ENCODE results near the gene NANS. TPM values are rescaled to one million over a fixed set of nuclear protein-coding genes. Genes with fewer than 3 reads are reported as not detected.
A peak's percentile ranks its signal among the peaks of the same experiment; 100 is the strongest.

Gene NANS, protein sequence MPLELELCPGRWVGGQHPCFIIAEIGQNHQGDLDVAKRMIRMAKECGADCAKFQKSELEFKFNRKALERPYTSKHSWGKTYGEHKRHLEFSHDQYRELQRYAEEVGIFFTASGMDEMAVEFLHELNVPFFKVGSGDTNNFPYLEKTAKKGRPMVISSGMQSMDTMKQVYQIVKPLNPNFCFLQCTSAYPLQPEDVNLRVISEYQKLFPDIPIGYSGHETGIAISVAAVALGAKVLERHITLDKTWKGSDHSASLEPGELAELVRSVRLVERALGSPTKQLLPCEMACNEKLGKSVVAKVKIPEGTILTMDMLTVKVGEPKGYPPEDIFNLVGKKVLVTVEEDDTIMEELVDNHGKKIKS
- total RNA-seq (2013), result 87.4 TPM
- polyA plus RNA-seq (100 to 1,000 TPM in 1 of 3 donors, 10 to 100 TPM in 2; 41.3 to 109 (median 95.9) TPM), polyA minus RNA-seq (47.4 and 56.1 TPM in 2 replicates), total RNA-seq (59.0 to 108 (median 75.3) reads per million in 11 experiments)

DNA sequence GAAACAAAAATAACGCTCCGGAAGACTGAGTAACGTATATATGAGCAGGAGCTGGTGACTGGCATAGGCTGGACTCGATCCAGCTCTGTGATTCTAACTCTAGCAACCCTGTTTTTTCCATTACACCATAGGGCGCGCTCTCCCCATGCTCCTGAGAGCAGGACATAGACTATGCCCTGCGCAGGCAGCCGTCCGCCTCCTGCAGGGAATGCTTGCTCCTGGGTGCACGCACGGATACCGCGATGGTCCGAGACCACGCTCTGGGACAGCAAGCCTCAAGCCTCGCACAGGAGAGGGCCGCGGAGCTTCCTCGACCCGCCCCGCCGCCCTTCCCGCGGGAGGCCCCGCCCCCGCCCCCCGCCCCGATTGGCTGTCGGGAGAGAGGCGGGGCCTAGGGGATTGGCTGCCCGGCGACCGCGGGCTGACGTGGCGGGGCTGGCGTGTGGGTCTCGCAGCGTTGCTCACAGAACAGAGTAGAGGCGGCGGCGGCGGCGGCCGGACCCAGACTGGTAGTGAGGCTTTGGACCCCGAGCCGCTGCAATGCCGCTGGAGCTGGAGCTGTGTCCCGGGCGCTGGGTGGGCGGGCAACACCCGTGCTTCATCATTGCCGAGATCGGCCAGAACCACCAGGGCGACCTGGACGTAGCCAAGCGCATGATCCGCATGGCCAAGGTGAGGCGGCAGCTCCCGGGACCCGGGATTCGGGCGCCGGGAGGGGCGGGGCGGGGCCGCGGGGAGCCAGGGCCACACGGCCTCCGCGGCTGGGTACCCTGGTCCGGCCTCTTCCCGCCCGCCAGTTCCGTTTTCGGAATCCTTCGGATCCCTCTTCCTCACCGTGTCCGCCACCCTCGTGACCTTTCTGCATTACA lies at the start of gene NANS:
NANS (plus strand) TSS at position 464 of the 869 bp plus-strand sequence; CDS start at position 541, 77 bp downstream.
- Histone ChIP-seq H3K79me2 (ENCODE audit: insufficient read depth, low read length) (peaks cover 42% of the 10 kb centered on the region), H4K20me1 (ENCODE audit: insufficient read depth, low read length) (peaks cover 37% of the 10 kb centered on the region), H3K9me3 (replicated peaks in 1 of 2; ENCODE audit: control insufficient read depth in 1 of 2, insufficient read depth in 1 of 2, low read length in 2 of 2) (no peaks in the 10 kb centered on the region), H3K27me3 (ENCODE audit: control insufficient read depth in 2 of 2, insufficient read depth in 2 of 2, low read length in 2 of 2) (no peaks in the 10 kb centered on the region), H3K4me1 (ENCODE audit: control insufficient read depth in 1 of 2, insufficient read depth in 2 of 2, low read length in 2 of 2) (peaks cover 23 to 24% of the 10 kb centered on the region in 2 donors), H3K9ac (ENCODE audit: insufficient read depth, low read length, poor library complexity, severe bottlenecking) (peak within 1 kb of the TSS; percentile 94), H3K36me3 (replicated peaks in 1 of 2; ENCODE audit: control insufficient read depth in 1 of 2, insufficient read depth in 2 of 2, low read length in 2 of 2) (peaks cover 7 to 28% of the 10 kb centered on the region in 2 donors), H3K4me3 (replicated peaks in 1 of 3; ENCODE audit: low read depth in 2 of 3, low read length in 3 of 3) (peak within 1 kb of the TSS; percentile 69 to 99 (median 90)), H3K4me2 (replicated peaks; ENCODE audit: extremely low read depth, low read length, poor library complexity, severe bottlenecking) (peak within 1 kb of the TSS; percentile 88), H2AFZ (ENCODE audit: insufficient read depth, low read depth, low read length, poor library complexity, severe bottlenecking) (peak within 1 kb of the TSS; percentile 75), H3K27ac (ENCODE audit: low read depth in 1 of 2, low read length in 2 of 2) (peak within 1 kb of the TSS; percentile 90 to 95)
- H3K4me3 Mint-ChIP-seq, result peak within 1 kb of the TSS; percentile 99
- no peaks in the 10 kb centered on the region for H3K27me3 Mint-ChIP-seq (ENCODE audit: low read depth in 3 of 3)
- TF ChIP-seq, protein P1, sequence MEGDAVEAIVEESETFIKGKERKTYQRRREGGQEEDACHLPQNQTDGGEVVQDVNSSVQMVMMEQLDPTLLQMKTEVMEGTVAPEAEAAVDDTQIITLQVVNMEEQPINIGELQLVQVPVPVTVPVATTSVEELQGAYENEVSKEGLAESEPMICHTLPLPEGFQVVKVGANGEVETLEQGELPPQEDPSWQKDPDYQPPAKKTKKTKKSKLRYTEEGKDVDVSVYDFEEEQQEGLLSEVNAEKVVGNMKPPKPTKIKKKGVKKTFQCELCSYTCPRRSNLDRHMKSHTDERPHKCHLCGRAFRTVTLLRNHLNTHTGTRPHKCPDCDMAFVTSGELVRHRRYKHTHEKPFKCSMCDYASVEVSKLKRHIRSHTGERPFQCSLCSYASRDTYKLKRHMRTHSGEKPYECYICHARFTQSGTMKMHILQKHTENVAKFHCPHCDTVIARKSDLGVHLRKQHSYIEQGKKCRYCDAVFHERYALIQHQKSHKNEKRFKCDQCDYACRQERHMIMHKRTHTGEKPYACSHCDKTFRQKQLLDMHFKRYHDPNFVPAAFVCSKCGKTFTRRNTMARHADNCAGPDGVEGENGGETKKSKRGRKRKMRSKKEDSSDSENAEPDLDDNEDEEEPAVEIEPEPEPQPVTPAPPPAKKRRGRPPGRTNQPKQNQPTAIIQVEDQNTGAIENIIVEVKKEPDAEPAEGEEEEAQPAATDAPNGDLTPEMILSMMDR (IDR thresholded peaks at IDR 0.05), result no peak
- WGBS (ENCODE audit: insufficient coverage), result under 1% methylated on average over 77 of the region's 80 CpGs
- H3K27ac Mint-ChIP-seq, result peak within 1 kb of the TSS; percentile 96 to 99 (median 98)
- DNase-seq, result peak; percentile 88 to 92 (median 90)
- intact Hi-C loops (cut with micrococcal nuclease), result loop anchor here (5.0 to 10.0 kb wide), 3 partner anchors 72 to 201 kb away; partner anchors contain the start of genes ANP32B (in 1 of the 2), TBC1D2 (in 1 of the 2) and TRMO (in 1 of the 2)
- peaks cover 32% of the 10 kb centered on the region for H3K4me1 Mint-ChIP-seq
- H3K9me3 Mint-ChIP-seq, result no peaks in the 10 kb centered on the region
- H3K36me3 Mint-ChIP-seq, result peaks cover 6 to 30% of the 10 kb centered on the region in 2 donors

Data from CD14-positive monocyte (primary cell).